Measurements from ENCODE around the gene TNK2.

DNA sequence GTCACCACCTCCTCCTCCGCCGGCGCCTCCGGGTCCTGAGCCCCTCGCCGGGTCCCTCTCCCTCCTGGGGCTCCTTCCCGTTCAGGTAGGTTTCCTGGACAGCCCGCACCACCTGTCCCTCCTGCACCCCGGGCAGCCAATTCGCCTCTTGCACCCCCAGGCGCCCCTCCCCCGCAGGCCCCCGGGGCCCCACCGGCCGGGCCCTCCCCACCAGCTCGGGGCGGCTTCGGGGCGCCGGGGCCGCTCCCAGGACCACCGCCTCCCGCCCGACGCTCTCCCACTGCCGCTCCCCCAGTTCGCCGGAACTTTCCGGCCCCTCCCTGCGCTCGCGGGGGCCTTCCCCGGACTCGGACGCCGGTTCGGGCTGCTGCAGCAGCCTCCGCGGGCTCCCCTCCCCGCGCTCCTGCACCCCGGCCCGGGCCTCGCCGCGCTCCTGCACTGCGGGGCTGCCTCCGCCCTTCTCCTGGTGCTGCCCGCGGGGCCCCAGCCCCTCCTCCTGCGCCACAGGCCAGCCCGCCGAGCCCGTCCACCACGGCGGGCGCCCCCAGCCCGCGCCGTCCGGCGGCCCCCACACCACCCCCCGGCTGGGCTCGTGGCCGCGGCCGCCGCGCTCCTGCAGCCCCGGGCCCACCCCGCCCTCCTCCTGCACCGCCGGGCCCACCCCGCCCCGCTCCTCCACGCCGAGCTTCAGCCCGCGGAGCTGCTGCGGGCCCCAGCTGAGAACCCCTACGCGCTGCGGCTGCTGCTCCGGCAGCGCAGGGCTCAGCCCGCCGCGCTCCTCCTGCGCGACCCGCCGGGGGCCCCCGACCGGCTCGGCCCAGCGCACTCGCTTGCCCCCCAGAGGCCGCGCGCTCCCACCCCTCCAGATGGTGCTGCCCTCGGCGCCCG lies 587 bp upstream of the TNK2 start:
- TF ChIP-seq, protein P1, sequence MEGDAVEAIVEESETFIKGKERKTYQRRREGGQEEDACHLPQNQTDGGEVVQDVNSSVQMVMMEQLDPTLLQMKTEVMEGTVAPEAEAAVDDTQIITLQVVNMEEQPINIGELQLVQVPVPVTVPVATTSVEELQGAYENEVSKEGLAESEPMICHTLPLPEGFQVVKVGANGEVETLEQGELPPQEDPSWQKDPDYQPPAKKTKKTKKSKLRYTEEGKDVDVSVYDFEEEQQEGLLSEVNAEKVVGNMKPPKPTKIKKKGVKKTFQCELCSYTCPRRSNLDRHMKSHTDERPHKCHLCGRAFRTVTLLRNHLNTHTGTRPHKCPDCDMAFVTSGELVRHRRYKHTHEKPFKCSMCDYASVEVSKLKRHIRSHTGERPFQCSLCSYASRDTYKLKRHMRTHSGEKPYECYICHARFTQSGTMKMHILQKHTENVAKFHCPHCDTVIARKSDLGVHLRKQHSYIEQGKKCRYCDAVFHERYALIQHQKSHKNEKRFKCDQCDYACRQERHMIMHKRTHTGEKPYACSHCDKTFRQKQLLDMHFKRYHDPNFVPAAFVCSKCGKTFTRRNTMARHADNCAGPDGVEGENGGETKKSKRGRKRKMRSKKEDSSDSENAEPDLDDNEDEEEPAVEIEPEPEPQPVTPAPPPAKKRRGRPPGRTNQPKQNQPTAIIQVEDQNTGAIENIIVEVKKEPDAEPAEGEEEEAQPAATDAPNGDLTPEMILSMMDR (IDR thresholded peaks at IDR 0.05; ENCODE audit: control extremely low read depth in 1 of 3, insufficient read depth in 1 of 3, low read depth in 1 of 3, low read length in 3 of 3): no peak
- TF ChIP-seq MAFK (IDR thresholded peaks at IDR 0.05; ENCODE audit: low read depth, low read length): no peak
- TF ChIP-seq TBP (IDR thresholded peaks at IDR 0.05; ENCODE audit: low read depth, low read length): no peak
- TF ChIP-seq EP300 (IDR thresholded peaks at IDR 0.05; ENCODE audit: borderline replicate concordance in 1 of 2, low read depth in 2 of 2, low read length in 2 of 2): no peak
